ENCODE measurements around the gene EFCAB6. TPM values are rescaled to one million over a fixed set of nuclear protein-coding genes. Genes with fewer than 3 reads are reported as not detected.

Gene EFCAB6
- total and polyA plus RNA-seq, 2 of the 13 experiments (the other 11 are each of a cell fraction or from before 2014, with no cell fraction given), result not detected

GRCh38 chr22:43540529-43540923 lies 271.6 kb downstream of the EFCAB6 start:
- Histone ChIP-seq H3K9ac (ENCODE audit: insufficient read depth, low read depth, low read length) (no peak overlapping the region), H4K20me1 (ENCODE audit: insufficient read depth, low read length) (no peaks in the 10 kb centered on the region), H3K4me2 (ENCODE audit: low read depth, low read length) (no peak overlapping the region), H3K27ac (ENCODE audit: extremely low read length, insufficient read depth, low read length) (no peak overlapping the region), H2AFZ (ENCODE audit: low read length) (no peak overlapping the region), H3K27me3 (ENCODE audit: control insufficient read depth in 1 of 2, insufficient read depth in 2 of 2, low read length in 2 of 2) (peaks cover 5 to 35% of the 10 kb centered on the region in 2 experiments; a peak in 4 of 5 replicates), H3K4me1 (ENCODE audit: insufficient read depth, low read length) (no peaks in the 10 kb centered on the region), H3K79me2 (ENCODE audit: insufficient read depth, low read length) (no peaks in the 10 kb centered on the region), H3K9me3 (ENCODE audit: low read length) (no peaks in the 10 kb centered on the region), H3K4me3 (replicated peaks in 1 of 3; ENCODE audit: insufficient read depth in 1 of 3, low read depth in 2 of 3, low read length in 3 of 3) (no peak overlapping the region), H3K36me3 (replicated peaks in 1 of 2; ENCODE audit: control insufficient read depth in 1 of 2, insufficient read depth in 2 of 2, low read length in 2 of 2) (no peaks in the 10 kb centered on the region)
- in situ Hi-C loops (cut with HindIII; ENCODE audit: extremely low pct_ligation_motif_present, low pct_unique_long_range_greater_than_20kb) (no loop called here), intact Hi-C loops (cut with micrococcal nuclease; ENCODE audit: unreplicated experiment) (no loop called here)
- TF ChIP-seq ZNF382 (CRISPR knock-in tag; IDR thresholded peaks at IDR 0.05; ENCODE audit: borderline replicate concordance), result no peak
- ChIA-PET POLR2A (no interaction called here), CTCF (ENCODE audit: low intra/inter-chr PET ratio, low total read pairs) (no interaction called here)
- ATAC-seq (no peak), DNase-seq (ENCODE audit: low spot score) (no peak), FAIRE-seq (no peak)
- no TSS peak for BruUV-seq (replicated peaks)
- WGBS (ENCODE audit: low lambda C conversion rate), result 20% methylated on average over 4 of the region's 4 CpGs

- ATAC-seq (no peak), DNase-seq (ENCODE audit: low spot score) (no peak), FAIRE-seq (no peak)
- H3K4me3 ChIP-seq (replicated peaks in 1 of 3; ENCODE audit: insufficient read depth in 1 of 3, low read depth in 2 of 3, low read length in 3 of 3), result no peak overlapping the region
- intact Hi-C loops (cut with micrococcal nuclease; ENCODE audit: unreplicated experiment), result loop anchor here (5.0 kb wide), 1 partner anchor 153 kb away; no protein-coding TSS in a partner anchor
- no peaks in the 10 kb centered on the region for H3K9me3 ChIP-seq (ENCODE audit: low read length)
- H2AFZ ChIP-seq (ENCODE audit: low read length), result no peak overlapping the region
- H3K4me1 ChIP-seq (ENCODE audit: insufficient read depth, low read length), result no peaks in the 10 kb centered on the region
- 28% methylated on average over 21 of the region's 31 CpGs for WGBS (ENCODE audit: low lambda C conversion rate)
- H4K20me1 ChIP-seq (ENCODE audit: insufficient read depth, low read length), result no peaks in the 10 kb centered on the region
- H3K27ac ChIP-seq (ENCODE audit: extremely low read length, insufficient read depth, low read length), result no peak overlapping the region
- in situ Hi-C loops (cut with HindIII; ENCODE audit: extremely low pct_ligation_motif_present, low pct_unique_long_range_greater_than_20kb), result no loop called here
- H3K9ac ChIP-seq (ENCODE audit: insufficient read depth, low read depth, low read length), result no peak overlapping the region
- POLR2A ChIA-PET, result no interaction called here
- no TSS peak for BruUV-seq (replicated peaks)
- H3K36me3 ChIP-seq (replicated peaks in 1 of 2; ENCODE audit: control insufficient read depth in 1 of 2, insufficient read depth in 2 of 2, low read length in 2 of 2), result no peaks in the 10 kb centered on the region
- CTCF ChIA-PET (ENCODE audit: low intra/inter-chr PET ratio, low total read pairs), result no interaction called here
- no peaks in the 10 kb centered on the region for H3K79me2 ChIP-seq (ENCODE audit: insufficient read depth, low read length)
- no peak overlapping the region for H3K4me2 ChIP-seq (ENCODE audit: low read depth, low read length)
- peaks cover 5 to 38% of the 10 kb centered on the region in 2 experiments; a peak in 4 of 5 replicates for H3K27me3 ChIP-seq (ENCODE audit: control insufficient read depth in 1 of 2, insufficient read depth in 2 of 2, low read length in 2 of 2)
- TF ChIP-seq NFKB2 (CRISPR knock-in tag; IDR thresholded peaks at IDR 0.05; ENCODE audit: borderline replicate concordance) (no peak), MAZ (IDR thresholded peaks at IDR 0.05; ENCODE audit: borderline replicate concordance, low read depth, low read length) (no peak), MAZ (CRISPR knock-in tag; IDR thresholded peaks at IDR 0.05; ENCODE audit: low read depth) (no peak), ZNF747 (CRISPR knock-in tag; IDR thresholded peaks at IDR 0.05; ENCODE audit: borderline replicate concordance) (no peak), FOXK1 (CRISPR knock-in tag; IDR thresholded peaks at IDR 0.05; ENCODE audit: borderline replicate concordance, low read depth) (no peak), RARG (CRISPR knock-in tag; IDR thresholded peaks at IDR 0.05; ENCODE audit: low read depth) (no peak), BHLHE40 (IDR thresholded peaks at IDR 0.05; ENCODE audit: low read length) (no peak), DNMT1 (CRISPR knock-in tag; IDR thresholded peaks at IDR 0.05) (no peak), MYPOP (CRISPR knock-in tag; IDR thresholded peaks at IDR 0.05) (no peak), ZNF274 (CRISPR knock-in tag; IDR thresholded peaks at IDR 0.05) (no peak), ZNF280D (CRISPR knock-in tag; IDR thresholded peaks at IDR 0.05) (no peak), ZNF570 (CRISPR knock-in tag; IDR thresholded peaks at IDR 0.05; ENCODE audit: borderline replicate concordance) (no peak), ZNF777 (CRISPR knock-in tag; IDR thresholded peaks at IDR 0.05) (no peak)
Observed at GRCh38 chr22:43539572-43540528, 272.3 kb downstream of the EFCAB6 start.

Measured in HepG2 (cell line).